Spleen (tissue), 13 donors: ENCODE data around the gene SCN10A. TPM values are rescaled to one million over a fixed set of nuclear protein-coding genes. Genes with fewer than 3 reads are reported as not detected.

Source experiments
- DNase-seq: peaks from one replicate; pipeline ENCODE4 v3.0.0-alpha.2; 2020
- H3K27ac ChIP-seq, 8 donors: fragments of 200-600 bp; sonication (generic) in 7 of 8; 1 replicate in 4 of 8; 2 replicates in 4 of 8; pipeline versions ENCODE4 v1.5.0 to v1.8.0; 2016 to 2021; ENCODE audit warnings: inconsistent platforms in 4 of 8, mild to moderate bottlenecking in 4 of 8, moderate library complexity in 1 of 8
- H3K27me3 ChIP-seq, 7 donors: fragments of 200-600 bp; sonication (generic) in 6 of 7; replicated peaks in 1 of 7; 1 replicate in 4 of 7; 2 replicates in 3 of 7; pipeline versions ENCODE4 v1.5.0 to v1.8.0; 2016 to 2021; ENCODE audit warnings: inconsistent platforms in 3 of 7, mild to moderate bottlenecking in 1 of 7
- H3K36me3 ChIP-seq, 6 donors: fragments of 200-600 bp; sonication (generic) in 5 of 6; 1 replicate in 4 of 6; 2 replicates in 2 of 6; pipeline versions ENCODE4 v1.5.0 to v1.8.0; 2016 to 2021; ENCODE audit warnings: inconsistent platforms in 2 of 6
- H3K4me1 ChIP-seq, 6 donors: fragments of 200-600 bp; sonication (generic) in 5 of 6; 1 replicate in 3 of 6; 2 replicates in 3 of 6; pipeline versions ENCODE4 v1.5.0 to v1.8.0; 2016 to 2021; ENCODE audit warnings: inconsistent platforms in 3 of 6
- H3K4me3 ChIP-seq, 8 donors: fragments of 200-600 bp; sonication (generic) in 7 of 8; 1 replicate in 4 of 8; 2 replicates in 4 of 8; pipeline versions ENCODE4 v1.5.0 to v1.8.0; 2016 to 2021; ENCODE audit warnings: inconsistent platforms in 4 of 8, mild to moderate bottlenecking in 4 of 8, moderate library complexity in 2 of 8
- H3K9me3 ChIP-seq, 8 donors: fragments of 200-600 bp; sonication (generic) in 7 of 8; 1 replicate in 4 of 8; 2 replicates in 4 of 8; pipeline versions ENCODE4 v1.5.0 to v1.8.0; 2016 to 2021; ENCODE audit warnings: inconsistent platforms in 4 of 8
- POLR2A ChIP-seq, 3 donors: fragments of 450-650 bp; IDR thresholded peaks; one replicate each; pipeline ENCODE4 v1.5.1; 2017; ENCODE audit warnings: antibody characterized with exemption in 3 of 3, mild to moderate bottlenecking in 1 of 3
- POLR2AphosphoS5 ChIP-seq, 3 donors: sonication (generic); formaldehyde crosslinking; IDR thresholded peaks; one replicate each; pipeline ENCODE4 v1.5.1; 2017; ENCODE audit warnings: antibody characterized with exemption in 3 of 3
- WGBS, 5 donors: extraction: QIAGEN DNeasy Blood & Tissue Kit in 3 of 5; methylation state at CpG; one replicate each; pipeline versions ENCODE4 v1.1.5 to v1.1.7; 2013 to 2018; 5-methylcytosine and 5-hydroxymethylcytosine counted together
- intact Hi-C: fragments of 100-400 bp; cut with DNase I; formaldehyde crosslinking; loops from one replicate; pipeline ENCODE4 v1.15.0; 2023; ENCODE audit warnings: low total_unique reads
- long read RNA-seq, 2 donors: transcript quantifications; one replicate each; lab custom pipeline, GENCODE V29; 2026
- polyA plus RNA-seq, 3 donors: library from polyadenylated mRNA; stranded (reverse); fragments of 200-250 nt; gene quantifications; one replicate each; pipeline ENCODE4 v1.2.1, GENCODE V29; 2013
- total RNA-seq, 7 donors: library from RNA; depleted of rRNA in 3 of 7; stranded (reverse); fragments of >200 nt in 3 of 7; fragmentation: NEBNext Ultra II Directional in 4 of 7; extraction: Animal tissue kit (Norgen Biotek cat#: 25700) in 4 of 7; gene quantifications; one replicate each; pipeline versions ENCODE4 v1.1.0 to v1.2.1, GENCODE V29; 2016 to 2021
- TF ChIP-seq, protein P1 (sequence below), 11 experiments: fragments of 200-600 bp in 7 of 11; fragments of 450-650 bp in 4 of 11; sonication (generic) in 4 of 11; IDR thresholded peaks in 8 of 11; conservative IDR thresholded peaks in 3 of 11; 1 replicate in 7 of 11; 2 replicates in 4 of 11; pipeline versions ENCODE4 v1.4.0 to v1.8.0; 2016 to 2021; ENCODE audit warnings: antibody characterized with exemption in 11 of 11, inconsistent platforms in 4 of 11, mild to moderate bottlenecking in 1 of 11
- donor health status: healthy with polysubstance abuse.
- donor health status: DM: no; HTN: no; CAD: no; lungs with moderate emphysema.
- donor health status: DM: no; HTN: no; CAD: no.
- donor health status: Bipolar disorder and iron deficiency.
- donor health status: healthy.
- donor health status: DM: no; HTN: no; CAD: no.
- donor health status: DM: yes; HTN: yes; CAD: no.

The SCN10A gene
- total RNA-seq (under 1 TPM in 1 of 7 donors, not detected in 6; 0.26 TPM), polyA plus RNA-seq (under 1 TPM in 2 of 3 donors, not detected in 1; under 0.01 to 0.02 TPM)
- long read RNA-seq, donor 1, result 0 reads
- long read RNA-seq, donor 2, result 0 reads

DNA sequence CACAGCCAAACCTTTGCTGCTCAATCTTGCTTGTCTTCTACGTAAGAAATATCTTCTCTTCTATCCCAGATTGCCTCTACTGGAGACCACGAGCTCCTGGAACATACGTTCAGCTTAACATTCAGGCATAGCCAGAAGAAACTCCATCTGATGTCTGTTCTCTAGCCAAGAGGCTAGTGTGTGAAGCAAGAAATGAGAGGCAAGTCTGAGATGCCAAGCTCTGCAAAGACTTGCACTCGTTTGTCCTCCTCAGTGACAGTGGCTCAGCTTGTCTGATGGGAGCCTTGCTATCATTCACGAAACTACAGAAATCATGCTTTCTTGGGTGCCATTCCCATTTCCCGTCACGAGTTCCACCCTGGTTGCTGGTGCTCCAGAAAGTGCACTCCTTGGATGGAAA, at the start of gene SCN10A:
Gene SCN10A (minus strand): TSS at position 192 of the 400 bp plus-strand sequence. CDS start 22,207 bp downstream, outside the sequence.
- TF ChIP-seq POLR2A (IDR thresholded peaks at IDR 0.05), result no peak
- TF ChIP-seq, protein P1, sequence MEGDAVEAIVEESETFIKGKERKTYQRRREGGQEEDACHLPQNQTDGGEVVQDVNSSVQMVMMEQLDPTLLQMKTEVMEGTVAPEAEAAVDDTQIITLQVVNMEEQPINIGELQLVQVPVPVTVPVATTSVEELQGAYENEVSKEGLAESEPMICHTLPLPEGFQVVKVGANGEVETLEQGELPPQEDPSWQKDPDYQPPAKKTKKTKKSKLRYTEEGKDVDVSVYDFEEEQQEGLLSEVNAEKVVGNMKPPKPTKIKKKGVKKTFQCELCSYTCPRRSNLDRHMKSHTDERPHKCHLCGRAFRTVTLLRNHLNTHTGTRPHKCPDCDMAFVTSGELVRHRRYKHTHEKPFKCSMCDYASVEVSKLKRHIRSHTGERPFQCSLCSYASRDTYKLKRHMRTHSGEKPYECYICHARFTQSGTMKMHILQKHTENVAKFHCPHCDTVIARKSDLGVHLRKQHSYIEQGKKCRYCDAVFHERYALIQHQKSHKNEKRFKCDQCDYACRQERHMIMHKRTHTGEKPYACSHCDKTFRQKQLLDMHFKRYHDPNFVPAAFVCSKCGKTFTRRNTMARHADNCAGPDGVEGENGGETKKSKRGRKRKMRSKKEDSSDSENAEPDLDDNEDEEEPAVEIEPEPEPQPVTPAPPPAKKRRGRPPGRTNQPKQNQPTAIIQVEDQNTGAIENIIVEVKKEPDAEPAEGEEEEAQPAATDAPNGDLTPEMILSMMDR (IDR thresholded peaks at IDR 0.05 in 8 of 11, conservative IDR thresholded peaks at IDR 0.05 in 3 of 11), result no peak
- TF ChIP-seq POLR2AphosphoS5 (IDR thresholded peaks at IDR 0.05), result no peak
- Histone ChIP-seq H3K4me1 (peaks cover 0 to 5% (median 0%) of the 10 kb centered on the region in 6 donors), H3K9me3 (no peaks in the 10 kb centered on the region), H3K27ac (no peak within 1 kb of the TSS), H3K36me3 (no peaks in the 10 kb centered on the region), H3K27me3 (peaks cover 0 to 18% (median 0%) of the 10 kb centered on the region in 7 donors), H3K4me3 (no peak within 1 kb of the TSS)
- intact Hi-C loops, result no loop called here
- no peak for DNase-seq
- 62 to 85% (median 76%) methylated on average over 7 of the region's 7 CpGs for WGBS, 5 donors

DNA sequence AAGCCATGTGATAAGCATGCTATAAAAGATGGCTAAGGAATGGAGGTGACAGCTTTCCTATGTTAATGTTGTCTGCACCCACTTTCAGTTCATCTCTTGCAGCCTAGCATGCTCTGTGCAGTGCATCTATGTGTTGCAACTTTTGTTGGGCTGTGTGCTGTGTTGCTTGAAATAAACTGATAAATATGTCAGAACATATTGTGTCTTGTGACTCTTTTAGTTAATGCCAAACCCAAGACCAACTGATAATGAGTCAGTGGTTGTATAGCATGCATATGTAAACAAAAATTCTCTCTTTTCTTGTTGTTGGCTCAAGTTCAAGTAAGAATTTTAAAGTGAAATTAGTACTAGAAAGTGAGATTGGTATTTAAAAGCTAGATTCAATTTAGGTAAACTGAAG, 37.0 kb upstream of the SCN10A start:
- H3K36me3 ChIP-seq, result no peaks in the 10 kb centered on the region
- H3K4me1 ChIP-seq, result no peaks in the 10 kb centered on the region
- H3K4me3 ChIP-seq, result no peak overlapping the region
- intact Hi-C loops, result no loop called here
- peaks cover 0 to 17% (median 6%) of the 10 kb centered on the region in 8 donors for H3K9me3 ChIP-seq
- no peak overlapping the region for H3K27ac ChIP-seq
- TF ChIP-seq POLR2A (IDR thresholded peaks at IDR 0.05), result no peak
- no peak for TF ChIP-seq POLR2AphosphoS5 (IDR thresholded peaks at IDR 0.05)
- TF ChIP-seq, protein P1 (IDR thresholded peaks at IDR 0.05 in 8 of 11, conservative IDR thresholded peaks at IDR 0.05 in 3 of 11), result no peak
- no peak for DNase-seq
- H3K27me3 ChIP-seq, result no peaks in the 10 kb centered on the region

DNA sequence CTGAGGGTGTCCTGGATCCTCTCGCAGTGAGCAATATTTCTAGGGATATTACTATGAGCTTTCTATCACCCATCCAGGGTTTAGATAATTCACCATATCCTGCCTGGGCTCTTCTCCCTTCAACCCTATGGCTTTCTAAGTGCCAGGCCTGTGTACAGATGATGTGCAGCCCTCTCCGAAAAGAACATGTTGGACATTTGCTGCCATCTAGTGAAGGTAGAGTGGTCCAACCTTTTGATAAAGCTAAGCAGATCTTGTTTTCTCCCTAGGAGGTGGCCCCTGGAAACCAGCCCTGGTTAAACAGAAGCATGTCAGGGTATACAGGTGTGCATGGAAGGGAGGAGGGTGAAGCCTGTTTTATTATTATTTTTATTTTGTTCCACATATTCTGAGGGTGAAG, 27.9 kb upstream of the SCN10A start:
- Histone ChIP-seq H3K27me3 (peaks cover 0 to 7% (median 0%) of the 10 kb centered on the region in 7 donors), H3K4me1 (no peaks in the 10 kb centered on the region), H3K27ac (no peak overlapping the region), H3K4me3 (no peak overlapping the region), H3K36me3 (no peaks in the 10 kb centered on the region), H3K9me3 (no peaks in the 10 kb centered on the region)
- no peak for TF ChIP-seq POLR2AphosphoS5 (IDR thresholded peaks at IDR 0.05)
- TF ChIP-seq, protein P1 (IDR thresholded peaks at IDR 0.05 in 8 of 11, conservative IDR thresholded peaks at IDR 0.05 in 3 of 11), result peak in 1 of 11 experiments; percentile 17
- intact Hi-C loops, result loop anchor here (10.0 kb wide), 1 partner anchor 329 kb away; no protein-coding TSS in a partner anchor
- no peak for DNase-seq
- 49 to 58% (median 51%) methylated on average over 2 of the region's 2 CpGs for WGBS, 5 donors

DNA sequence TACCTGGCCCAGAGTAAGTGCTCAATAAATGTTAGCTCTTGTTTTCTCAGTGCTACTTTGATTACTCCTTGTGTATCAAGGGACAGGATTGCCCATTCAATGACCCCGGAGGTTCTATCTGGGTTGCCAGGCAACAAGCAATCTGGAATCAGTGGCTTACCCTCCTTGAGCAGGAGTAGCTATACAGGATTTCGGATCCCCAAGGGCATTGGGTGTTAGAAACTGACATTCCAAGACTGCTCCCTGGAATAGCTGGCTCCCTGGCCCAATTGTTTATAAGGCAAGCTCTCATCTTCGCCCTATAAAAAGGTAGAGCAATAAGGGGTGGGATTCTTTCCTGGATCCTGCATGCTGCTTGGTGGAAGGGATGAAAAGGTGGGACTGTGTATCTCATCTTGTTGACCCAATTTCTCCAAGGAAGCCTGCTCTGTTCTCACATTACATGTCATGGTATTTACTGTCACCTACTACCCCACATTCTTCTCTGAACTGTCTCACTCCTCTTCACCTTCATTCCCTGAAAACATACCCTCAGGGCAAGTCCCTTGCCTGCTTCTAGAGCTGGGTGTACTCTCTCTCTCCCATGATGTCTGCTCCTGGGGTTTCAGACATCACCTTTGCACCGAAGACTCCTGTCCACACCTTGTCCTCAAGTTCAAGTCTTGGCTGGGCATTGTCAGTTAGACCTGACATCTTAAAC, 26.4 kb upstream of the SCN10A start:
- Histone ChIP-seq H3K36me3 (no peaks in the 10 kb centered on the region), H3K27ac (no peak overlapping the region), H3K4me1 (no peaks in the 10 kb centered on the region), H3K27me3 (peaks cover 0 to 7% (median 0%) of the 10 kb centered on the region in 7 donors), H3K4me3 (no peak overlapping the region), H3K9me3 (no peaks in the 10 kb centered on the region)
- intact Hi-C loops, result loop anchor here (10.0 kb wide), 1 partner anchor 328 kb away; no protein-coding TSS in a partner anchor
- WGBS, 5 donors, result 57 to 83% (median 77%) methylated on average over 4 of the region's 4 CpGs
- TF ChIP-seq, protein P1 (IDR thresholded peaks at IDR 0.05 in 8 of 11, conservative IDR thresholded peaks at IDR 0.05 in 3 of 11), result no peak
- TF ChIP-seq POLR2AphosphoS5 (IDR thresholded peaks at IDR 0.05) (no peak), POLR2A (IDR thresholded peaks at IDR 0.05) (no peak)
- no peak for DNase-seq
